BJ (cell line): ENCODE data around the gene CCDC116. TPM values are rescaled to one million over a fixed set of nuclear protein-coding genes. Genes with fewer than 3 reads are reported as not detected.

ENCODE experiments used
- CTCF ChIA-PET: fragments of 350-600 bp; formaldehyde crosslinking; extraction: SDS; loops from one replicate; lab custom pipeline; 2021; ENCODE audit warnings: antibody characterized with exemption, inconsistent platforms; lab: Yijun Ruan, JAX
- POLR2A ChIA-PET: fragments of 300-600 bp; sonication (Branson Sonifier 250); formaldehyde crosslinking; extraction: SDS; loops from one replicate; lab custom pipeline; 2021; ENCODE audit warnings: antibody characterized with exemption; lab: Charles Lee
- DNase-seq: peaks from one replicate; pipeline ENCODE4 v3.0.0-alpha.2; 2011; ENCODE audit warnings: low read depth
- H3K27me3 ChIP-seq: 2 replicates; pipeline ENCODE4 v1.6.0; 2011; ENCODE audit warnings: low read length; ENCODE audit not compliant: control insufficient read depth, insufficient read depth
- H3K36me3 ChIP-seq: 2 replicates; pipeline ENCODE4 v1.5.1; 2011; ENCODE audit warnings: low read length; ENCODE audit not compliant: control insufficient read depth, insufficient read depth
- H3K4me3 ChIP-seq: 2 replicates; pipeline ENCODE4 v1.5.1; 2011; ENCODE audit warnings: low read depth, mild to moderate bottlenecking, control low read depth, low read length
- polyA plus RNA-seq: library from polyadenylated mRNA; depleted of rRNA; stranded (reverse); fragments of >200 nt; gene quantifications from 2 replicates; pipeline ENCODE4 v1.2.3, GENCODE V29; 2011
- TF ChIP-seq, protein P1 (sequence below): IDR thresholded peaks from 2 replicates; pipeline ENCODE4 v1.5.1; 2011; ENCODE audit warnings: low read depth, mild to moderate bottlenecking, control low read depth, inconsistent platforms, low read length, moderate library complexity; ENCODE audit not compliant: insufficient read depth

Gene CCDC116
- polyA plus RNA-seq, 1 experiment, result 0.13 TPM

DNA sequence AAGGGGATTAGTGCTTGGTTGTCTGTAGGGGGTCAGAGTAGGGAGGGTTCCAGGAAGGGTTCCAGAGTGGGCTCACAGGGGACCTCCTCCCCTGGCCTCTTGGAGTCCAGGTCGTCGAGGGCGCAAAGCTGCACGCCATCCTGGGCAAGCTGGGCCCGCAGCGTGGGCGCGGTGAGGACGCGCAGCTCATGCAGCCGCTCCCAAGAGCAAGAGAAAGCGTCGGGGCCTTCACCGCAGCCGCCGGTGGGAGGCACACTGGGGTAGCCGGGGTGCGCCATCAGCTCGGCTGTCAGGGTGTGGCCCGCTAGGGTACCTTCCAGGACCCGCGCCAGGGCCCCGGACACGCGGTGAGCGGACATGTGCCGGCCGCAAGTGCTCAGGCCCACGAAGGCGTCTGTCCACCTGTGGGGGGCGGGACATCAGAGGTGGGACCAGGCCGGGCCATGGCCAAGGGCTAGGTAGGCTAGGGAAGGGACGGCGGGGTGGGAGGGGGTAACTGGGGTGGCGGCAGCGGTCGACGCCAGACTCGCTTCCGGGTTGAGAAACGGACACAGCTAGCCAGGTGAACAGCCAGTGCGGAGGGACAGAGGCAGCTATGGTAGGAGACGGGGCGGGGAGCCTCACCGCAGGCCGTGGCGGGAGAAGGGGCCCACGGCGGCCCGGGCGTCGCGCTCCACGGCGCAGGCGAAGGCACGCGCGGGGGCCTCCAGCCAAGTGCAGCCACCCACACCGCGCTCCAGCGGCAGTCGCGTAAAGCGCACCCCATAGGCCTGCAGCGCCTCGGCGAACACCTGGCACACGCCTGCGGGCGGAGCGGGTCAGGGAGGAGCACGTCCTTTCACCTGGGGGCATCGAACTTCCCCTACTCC lies 3.9 kb upstream of the CCDC116 start:
- ChIA-PET CTCF (interaction anchor here (0.8 to 9.3 kb wide), 11 partner anchors 10 to 52 kb away, joined by 3 to 71 read pairs (median 6); partner anchors contain the start of gene SDF2L1), POLR2A (no interaction called here)
- Histone ChIP-seq H3K36me3 (peaks cover 3% of the 10 kb centered on the region), H3K4me3 (peak overlapping the region; percentile 99), H3K27me3 (no peaks in the 10 kb centered on the region)
- TF ChIP-seq, protein P1, sequence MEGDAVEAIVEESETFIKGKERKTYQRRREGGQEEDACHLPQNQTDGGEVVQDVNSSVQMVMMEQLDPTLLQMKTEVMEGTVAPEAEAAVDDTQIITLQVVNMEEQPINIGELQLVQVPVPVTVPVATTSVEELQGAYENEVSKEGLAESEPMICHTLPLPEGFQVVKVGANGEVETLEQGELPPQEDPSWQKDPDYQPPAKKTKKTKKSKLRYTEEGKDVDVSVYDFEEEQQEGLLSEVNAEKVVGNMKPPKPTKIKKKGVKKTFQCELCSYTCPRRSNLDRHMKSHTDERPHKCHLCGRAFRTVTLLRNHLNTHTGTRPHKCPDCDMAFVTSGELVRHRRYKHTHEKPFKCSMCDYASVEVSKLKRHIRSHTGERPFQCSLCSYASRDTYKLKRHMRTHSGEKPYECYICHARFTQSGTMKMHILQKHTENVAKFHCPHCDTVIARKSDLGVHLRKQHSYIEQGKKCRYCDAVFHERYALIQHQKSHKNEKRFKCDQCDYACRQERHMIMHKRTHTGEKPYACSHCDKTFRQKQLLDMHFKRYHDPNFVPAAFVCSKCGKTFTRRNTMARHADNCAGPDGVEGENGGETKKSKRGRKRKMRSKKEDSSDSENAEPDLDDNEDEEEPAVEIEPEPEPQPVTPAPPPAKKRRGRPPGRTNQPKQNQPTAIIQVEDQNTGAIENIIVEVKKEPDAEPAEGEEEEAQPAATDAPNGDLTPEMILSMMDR, result no peak
- DNase-seq, result no peak

DNA sequence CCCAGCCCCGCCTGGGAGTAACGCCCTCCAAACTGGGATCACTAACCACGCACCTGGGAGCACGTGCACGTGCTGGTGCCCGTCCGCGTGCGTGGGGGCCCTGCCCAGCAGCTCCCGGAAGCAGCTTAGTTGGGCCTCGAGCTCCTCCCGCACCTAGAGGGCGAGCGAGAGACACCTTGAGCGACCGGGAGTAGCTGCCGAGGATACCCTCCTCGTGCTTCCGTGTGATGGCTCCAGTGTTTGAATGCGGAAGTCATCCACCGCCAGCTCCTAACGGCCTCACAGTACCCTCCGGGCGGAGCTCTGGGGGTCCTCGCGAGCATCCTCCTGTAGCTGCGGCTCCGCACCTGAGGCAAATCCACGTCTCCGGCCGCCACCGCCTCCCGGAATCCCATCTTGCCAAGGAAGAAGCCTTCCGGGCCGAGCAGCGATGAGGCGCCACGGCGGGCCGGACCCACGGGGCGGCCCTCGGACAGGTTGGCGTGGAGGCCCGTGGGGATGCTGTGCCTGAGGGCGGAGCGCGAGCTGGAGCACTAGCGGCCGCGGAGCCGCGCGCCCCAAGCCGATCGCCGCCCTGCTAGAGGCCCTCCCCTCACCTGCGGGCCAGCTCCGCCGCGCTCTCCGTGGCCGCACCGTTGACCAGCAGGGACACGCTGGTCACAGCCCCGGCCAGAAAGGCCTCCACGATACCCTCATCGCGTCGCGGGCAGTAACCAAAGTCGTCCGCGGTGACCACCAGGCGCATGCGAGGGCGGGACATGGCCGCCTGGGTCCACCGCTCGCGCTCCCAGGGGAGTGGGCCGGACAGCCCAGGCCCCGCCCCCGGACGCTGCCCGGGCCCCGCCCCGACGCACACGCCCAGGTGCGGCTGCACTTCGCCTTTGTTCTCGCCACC lies 3.1 kb upstream of the CCDC116 start, which contains the start of gene YDJC:
Gene YDJC, minus strand, starts transcription at position 768 of the 895 bp plus-strand sequence. Its CDS starts 8 bp downstream, at position 760.
- POLR2A ChIA-PET, result no interaction called here
- H3K36me3 ChIP-seq, result peaks cover 3% of the 10 kb centered on the region
- H3K27me3 ChIP-seq, result no peaks in the 10 kb centered on the region
- TF ChIP-seq, protein P1, result peak; percentile 68
- peak within 1 kb of the TSS; percentile 99 for H3K4me3 ChIP-seq
- CTCF ChIA-PET, result interaction anchor here (0.8 to 9.3 kb wide), 11 partner anchors 9 to 53 kb away, joined by 3 to 71 read pairs (median 6); partner anchors contain the start of gene SDF2L1
- DNase-seq, result peak; percentile 24

DNA sequence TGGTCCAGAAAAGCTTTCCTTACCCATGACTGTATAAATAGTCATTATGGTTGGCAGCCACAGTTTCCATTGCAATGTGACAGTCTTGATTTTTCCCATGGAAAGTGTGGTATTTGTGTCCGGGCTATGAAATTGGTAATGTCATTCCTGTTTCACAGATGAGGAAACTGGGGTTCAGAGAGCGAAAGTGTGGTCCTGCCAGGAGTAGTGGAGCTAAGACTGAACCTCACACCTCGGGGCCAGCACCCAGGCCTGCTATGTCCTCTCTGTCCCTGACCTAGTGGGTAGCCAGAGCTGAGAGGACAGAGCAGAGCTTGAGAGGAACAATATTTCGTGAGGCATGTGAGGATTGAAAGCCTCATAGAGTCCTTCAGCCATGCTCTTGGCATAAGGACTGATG lies 1.5 kb upstream of the CCDC116 start:
- TF ChIP-seq, protein P1, result no peak
- ChIA-PET CTCF (interaction anchor here (0.6 to 9.3 kb wide), 3 partner anchors 12 to 19 kb away, joined by 3 to 71 read pairs (median 56); partner anchors contain the start of gene SDF2L1), POLR2A (no interaction called here)
- H3K27me3 ChIP-seq, result no peaks in the 10 kb centered on the region
- H3K36me3 ChIP-seq, result peaks cover 3% of the 10 kb centered on the region
- no peak overlapping the region for H3K4me3 ChIP-seq
- DNase-seq, result no peak

DNA sequence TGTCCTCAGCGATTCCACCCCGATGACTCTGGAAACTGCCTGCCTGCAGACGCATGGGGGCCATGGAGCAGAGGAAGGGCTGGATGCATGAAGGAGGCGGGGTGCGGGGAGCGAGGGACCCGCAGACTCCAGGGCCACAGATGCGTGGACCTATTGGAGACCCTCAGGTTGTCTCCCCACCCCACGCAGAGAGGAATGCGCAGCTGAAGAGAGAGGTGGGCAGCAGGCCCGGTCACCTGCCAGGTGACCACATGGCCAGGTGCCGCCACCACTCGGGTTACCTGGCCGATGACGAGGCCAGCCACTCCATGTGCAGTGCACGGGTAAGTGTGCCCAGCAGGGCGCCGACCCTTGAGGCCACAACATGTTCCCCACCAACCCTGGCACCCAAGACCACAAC lies 371 bp downstream of the CCDC116 start:
- ChIA-PET POLR2A (no interaction called here), CTCF (interaction anchor here (0.6 to 9.3 kb wide), 4 partner anchors 10 to 28 kb away, joined by 3 to 71 read pairs (median 30); partner anchors contain the start of gene SDF2L1)
- H3K27me3 ChIP-seq, result no peaks in the 10 kb centered on the region
- no peak for DNase-seq
- H3K36me3 ChIP-seq, result peaks cover 3% of the 10 kb centered on the region
- H3K4me3 ChIP-seq, result no peak overlapping the region
- TF ChIP-seq, protein P1, result no peak
